Activated CD8-positive, alpha-beta T cell treated with anti-CD3 and anti-CD28 coated beads for 36 hours (primary cell): ENCODE measurements around the gene CTDSPL. TPM values are rescaled to one million over a fixed set of nuclear protein-coding genes. Genes with fewer than 3 reads are reported as not detected.
A peak's percentile ranks its signal among the peaks of the same experiment; 100 is the strongest.

Source experiments
- ATAC-seq: fragments of 200-7000 bp; cut with Tn5 transposase; one replicate; pipeline ENCODE4 v1.10.0; 2021; ENCODE audit warnings: mild to moderate bottlenecking, moderate library complexity
- CTCF ChIA-PET: fragments of 350-600 bp; sonication (Branson Sonifier 250); formaldehyde crosslinking; loops from one replicate; lab custom pipeline; 2021; ENCODE audit warnings: antibody characterized with exemption; lab: Charles Lee
- POLR2A ChIA-PET: fragments of 350-600 bp; sonication (Branson Sonifier 250); formaldehyde crosslinking; loops from one replicate; lab custom pipeline; 2021; ENCODE audit warnings: antibody characterized with exemption; lab: Charles Lee
- DNase-seq: peaks from one replicate; pipeline ENCODE4 v3.0.0-alpha.2; 2020
- H3K27ac Mint-ChIP-seq: one replicate; pipeline ENCODE4 v1.8.0; 2021; ENCODE audit warnings: mild to moderate bottlenecking, mixed read lengths
- H3K27me3 Mint-ChIP-seq: one replicate; pipeline ENCODE4 v1.8.0; 2021; ENCODE audit warnings: mixed read lengths
- H3K36me3 Mint-ChIP-seq: one replicate; pipeline ENCODE4 v1.8.0; 2021; ENCODE audit warnings: low read depth, mixed read lengths
- H3K4me1 Mint-ChIP-seq: one replicate; pipeline ENCODE4 v1.8.0; 2021; ENCODE audit warnings: low read depth, mixed read lengths
- H3K4me3 Mint-ChIP-seq: one replicate; pipeline ENCODE4 v1.8.0; 2021; ENCODE audit warnings: mild to moderate bottlenecking, moderate library complexity, mixed read lengths
- H3K9me3 Mint-ChIP-seq: one replicate; pipeline ENCODE4 v1.8.0; 2021; ENCODE audit warnings: mixed read lengths
- intact Hi-C: fragments of 100-400 bp; cut with micrococcal nuclease; formaldehyde crosslinking; loops from one replicate; pipeline ENCODE4 v1.10.0; 2022
- total RNA-seq, 2 experiments: library from RNA; stranded (reverse); gene quantifications; one replicate each; pipeline ENCODE4 v1.2.3, GENCODE V29; 2021
- TF ChIP-seq, protein P1 (sequence below): fragments of 200-600 bp; IDR thresholded peaks from one replicate; pipeline ENCODE4 v1.8.0; 2022; ENCODE audit warnings: antibody characterized with exemption, mild to moderate bottlenecking

The CTDSPL gene
- total RNA-seq, 2 experiments from 2014 or later: 1.2 to 1.7 TPM

DNA sequence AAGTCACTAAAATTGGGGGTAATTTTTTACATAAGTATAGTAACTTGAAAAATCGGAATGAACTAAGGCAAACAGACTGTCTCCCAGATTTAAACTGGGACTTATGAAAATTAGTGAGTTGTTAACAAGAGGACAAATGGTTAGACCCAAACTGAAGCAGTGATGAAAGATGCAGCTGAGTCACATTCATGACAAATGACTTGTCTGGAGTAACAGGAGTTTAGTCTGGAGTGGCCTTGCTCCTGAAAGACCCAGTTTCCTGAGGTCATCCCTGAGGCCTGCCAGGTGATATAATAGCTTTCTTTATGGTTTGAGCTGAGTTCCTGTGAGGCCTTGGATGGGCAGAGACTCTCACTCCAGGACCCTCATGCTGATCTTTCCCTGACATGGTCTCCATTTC lies 9.6 kb upstream of the CTDSPL start:
- no peaks in the 10 kb centered on the region for H3K9me3 Mint-ChIP-seq
- ChIA-PET CTCF (interaction anchor here (1.0 kb wide), 1 partner anchor 123 kb away, joined by 3 read pairs; no protein-coding TSS in a partner anchor), POLR2A (no interaction called here)
- no peaks in the 10 kb centered on the region for H3K27me3 Mint-ChIP-seq
- no peak overlapping the region for H3K27ac Mint-ChIP-seq
- ATAC-seq (no peak), DNase-seq (no peak)
- no peaks in the 10 kb centered on the region for H3K36me3 Mint-ChIP-seq
- no peak overlapping the region for H3K4me3 Mint-ChIP-seq
- TF ChIP-seq, protein P1, sequence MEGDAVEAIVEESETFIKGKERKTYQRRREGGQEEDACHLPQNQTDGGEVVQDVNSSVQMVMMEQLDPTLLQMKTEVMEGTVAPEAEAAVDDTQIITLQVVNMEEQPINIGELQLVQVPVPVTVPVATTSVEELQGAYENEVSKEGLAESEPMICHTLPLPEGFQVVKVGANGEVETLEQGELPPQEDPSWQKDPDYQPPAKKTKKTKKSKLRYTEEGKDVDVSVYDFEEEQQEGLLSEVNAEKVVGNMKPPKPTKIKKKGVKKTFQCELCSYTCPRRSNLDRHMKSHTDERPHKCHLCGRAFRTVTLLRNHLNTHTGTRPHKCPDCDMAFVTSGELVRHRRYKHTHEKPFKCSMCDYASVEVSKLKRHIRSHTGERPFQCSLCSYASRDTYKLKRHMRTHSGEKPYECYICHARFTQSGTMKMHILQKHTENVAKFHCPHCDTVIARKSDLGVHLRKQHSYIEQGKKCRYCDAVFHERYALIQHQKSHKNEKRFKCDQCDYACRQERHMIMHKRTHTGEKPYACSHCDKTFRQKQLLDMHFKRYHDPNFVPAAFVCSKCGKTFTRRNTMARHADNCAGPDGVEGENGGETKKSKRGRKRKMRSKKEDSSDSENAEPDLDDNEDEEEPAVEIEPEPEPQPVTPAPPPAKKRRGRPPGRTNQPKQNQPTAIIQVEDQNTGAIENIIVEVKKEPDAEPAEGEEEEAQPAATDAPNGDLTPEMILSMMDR: no peak
- intact Hi-C loops: no loop called here
- no peaks in the 10 kb centered on the region for H3K4me1 Mint-ChIP-seq

DNA sequence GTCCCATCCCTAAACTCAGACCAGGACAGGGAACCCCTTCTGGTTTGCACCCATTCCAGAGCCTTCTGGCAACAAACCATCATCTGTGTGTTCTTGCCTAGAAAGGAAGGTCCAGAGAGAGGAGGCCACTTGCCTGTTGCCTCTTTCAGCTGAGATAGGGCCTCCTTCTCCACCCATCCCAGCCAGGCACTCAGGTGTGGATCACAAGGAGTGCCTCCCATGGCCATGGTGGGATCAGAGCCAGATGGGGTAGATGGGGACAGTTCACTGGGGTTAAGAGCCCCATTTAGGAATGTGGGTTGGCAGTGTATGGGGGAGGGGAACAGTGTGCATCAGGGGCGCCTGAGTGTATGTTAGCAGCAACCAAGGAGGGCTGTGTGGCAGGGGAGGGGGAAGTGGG lies 8.9 kb upstream of the CTDSPL start:
- Mint-ChIP-seq H3K9me3 (no peaks in the 10 kb centered on the region), H3K27ac (no peak overlapping the region), H3K4me1 (no peaks in the 10 kb centered on the region), H3K27me3 (no peaks in the 10 kb centered on the region), H3K4me3 (no peak overlapping the region), H3K36me3 (no peaks in the 10 kb centered on the region)
- intact Hi-C loops: no loop called here
- TF ChIP-seq, protein P1: no peak
- ATAC-seq (no peak), DNase-seq (no peak)
- POLR2A ChIA-PET: interaction anchor here (0.5 to 1.0 kb wide), 2 partner anchors 102 to 230 kb away, joined by 3 read pairs; no protein-coding TSS in a partner anchor
- CTCF ChIA-PET: interaction anchor here (1.0 to 5.7 kb wide), 2 partner anchors 14 to 122 kb away, joined by 3 to 58 read pairs; no protein-coding TSS in a partner anchor

DNA sequence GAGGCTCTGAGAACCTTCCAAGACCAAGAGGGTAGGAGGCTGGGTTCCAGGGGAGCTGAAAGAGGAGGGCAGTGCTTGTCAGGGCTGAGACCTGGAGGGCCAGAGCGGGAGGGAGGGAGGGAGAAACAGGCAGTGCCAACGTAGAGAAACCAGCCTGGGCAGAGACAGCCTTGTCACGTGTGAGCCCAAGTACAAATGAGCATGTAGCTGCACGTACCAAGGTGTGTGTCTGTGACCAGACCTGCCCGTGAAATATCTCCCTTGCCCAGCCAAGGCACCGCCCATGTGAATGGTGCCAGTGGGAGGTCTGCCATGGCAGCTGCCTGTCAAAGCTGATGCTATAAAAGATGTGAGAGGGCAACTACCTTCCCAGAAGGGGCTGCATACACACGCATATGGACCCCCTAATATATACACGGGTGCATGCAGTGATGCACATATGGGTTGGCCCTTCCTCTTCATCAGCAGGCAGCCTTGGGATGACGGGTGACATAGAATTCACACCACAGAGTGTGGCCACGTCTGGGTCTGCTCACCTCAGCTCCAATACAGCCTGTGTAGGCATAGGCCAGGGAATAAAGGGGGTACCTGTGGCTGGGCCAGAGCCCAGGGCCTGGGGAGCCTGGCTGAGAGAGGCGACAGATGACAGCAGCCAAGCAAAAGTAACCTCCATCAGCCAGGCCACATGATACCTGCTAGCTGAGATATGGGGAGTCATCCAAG lies 7.8 kb upstream of the CTDSPL start:
- H3K27me3 Mint-ChIP-seq: no peaks in the 10 kb centered on the region
- no peaks in the 10 kb centered on the region for H3K36me3 Mint-ChIP-seq
- no peak for ATAC-seq
- intact Hi-C loops: no loop called here
- H3K9me3 Mint-ChIP-seq: no peaks in the 10 kb centered on the region
- ChIA-PET CTCF (interaction anchor here (1.0 to 5.7 kb wide), 9 partner anchors 13 to 153 kb away, joined by 3 to 58 read pairs (median 8); no protein-coding TSS in a partner anchor), POLR2A (no interaction called here)
- H3K4me3 Mint-ChIP-seq: no peak overlapping the region
- no peak for DNase-seq
- no peak overlapping the region for H3K27ac Mint-ChIP-seq
- H3K4me1 Mint-ChIP-seq: no peaks in the 10 kb centered on the region
- TF ChIP-seq, protein P1: no peak

DNA sequence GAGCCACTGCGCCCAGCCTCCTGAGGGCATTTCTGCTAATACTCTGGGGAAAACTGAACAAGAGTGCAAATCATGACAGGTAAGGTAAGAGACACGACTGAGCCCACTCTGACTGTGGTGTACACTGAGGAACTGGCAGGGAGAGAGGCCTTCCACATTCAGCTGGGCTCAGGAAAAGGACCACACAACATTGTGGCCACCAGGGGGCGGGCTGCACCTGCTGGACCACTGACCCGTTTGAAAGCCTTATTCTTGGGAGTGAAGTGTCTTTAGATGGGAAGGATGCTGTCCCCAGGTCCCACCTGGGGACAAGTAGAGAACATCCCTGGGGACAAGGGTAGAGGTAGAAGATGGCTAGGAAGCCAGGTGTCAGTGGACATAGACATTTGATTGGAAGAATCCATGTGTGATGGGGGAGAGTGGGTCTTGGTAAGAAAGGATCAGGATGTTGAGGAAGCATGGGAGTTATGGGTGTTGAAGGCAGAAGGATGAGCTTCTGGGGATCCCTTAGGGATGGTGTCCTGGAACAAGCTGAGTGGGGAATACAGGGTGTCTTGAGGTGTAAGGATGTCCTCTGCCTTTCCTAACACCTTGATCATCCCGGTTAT lies 6.2 kb upstream of the CTDSPL start:
- H3K27me3 Mint-ChIP-seq: peaks cover 1% of the 10 kb centered on the region
- ATAC-seq (peak; percentile 37), DNase-seq (peak; percentile 88)
- H3K4me3 Mint-ChIP-seq: no peak overlapping the region
- no peaks in the 10 kb centered on the region for H3K36me3 Mint-ChIP-seq
- H3K4me1 Mint-ChIP-seq: peaks cover 6% of the 10 kb centered on the region
- ChIA-PET POLR2A (interaction anchor here (0.6 to 1.0 kb wide), 2 partner anchors 96 to 112 kb away, joined by 3 read pairs; no protein-coding TSS in a partner anchor), CTCF (interaction anchor here (0.6 to 5.7 kb wide), 24 partner anchors 9 to 441 kb away, joined by 3 to 58 read pairs (median 6); partner anchors contain the start of gene PLCD1)
- H3K9me3 Mint-ChIP-seq: no peaks in the 10 kb centered on the region
- intact Hi-C loops: loop anchor here (1.0 to 5.0 kb wide), 2 partner anchors 47 to 112 kb away; no protein-coding TSS in a partner anchor
- TF ChIP-seq, protein P1: peak; percentile 96
- no peak overlapping the region for H3K27ac Mint-ChIP-seq
